Body of pancreas (tissue), 4 donors: ENCODE data around the gene TEX2.

Source experiments
- CTCF ChIP-seq, 7 experiments: fragments of 450-650 bp in 4 of 7; fragments of 200-600 bp in 3 of 7; sonication (generic) in 3 of 7; IDR thresholded peaks; one replicate each; pipeline ENCODE4 v1.5.1; 2016 to 2019; ENCODE audit warnings: antibody characterized with exemption in 7 of 7
- POLR2A ChIP-seq, 3 donors: fragments of 450-650 bp; IDR thresholded peaks; one replicate each; pipeline ENCODE4 v1.6.1; 2016; ENCODE audit warnings: antibody characterized with exemption in 3 of 3, mild to moderate bottlenecking in 2 of 3

- TF ChIP-seq CTCF (IDR thresholded peaks at IDR 0.05) (no peak), POLR2A (IDR thresholded peaks at IDR 0.05) (no peak)
Measured at GRCh38 chr17:64115822-64116534, 147.1 kb downstream of the TEX2 start.
